GM21447 (cell line): Measurements from ENCODE around the gene MGST3.
"Not testable (repeated sequence)": the region's sequence is repeated elsewhere in the genome, so short reads cannot be mapped to it uniquely, and the experiment has no call there.

ENCODE experiments used
- ATAC-seq: cut with Tn5 transposase; IDR thresholded peaks from one replicate; pipeline ENCODE4 v1.9.1; 2021; ENCODE audit not compliant: unreplicated experiment

The MGST3 gene

GRCh38 chr1:165648919-165649572 is 18.0 kb downstream of the MGST3 start:
- no peak for ATAC-seq

GRCh38 chr1:165650981-165651625 is 20.1 kb downstream of the MGST3 start:
- no peak for ATAC-seq

GRCh38 chr1:165658766-165659580 is 27.9 kb downstream of the MGST3 start:
- not testable (repeated sequence) for ATAC-seq

- no peak for ATAC-seq
These were observed 28.5 kb downstream of the MGST3 start for GRCh38 chr1:165659581-165659895.

GRCh38 chr1:165661703-165662102 is 30.7 kb downstream of the MGST3 start:
- ATAC-seq, result no peak

- no peak for ATAC-seq
These were observed 31.2 kb downstream of the MGST3 start for GRCh38 chr1:165662186-165662585.

GRCh38 chr1:165666152-165666825 is 35.3 kb downstream of the MGST3 start:
- ATAC-seq, result no peak

GRCh38 chr1:165668184-165668583 is 37.1 kb downstream of the MGST3 start:
- ATAC-seq, result no peak

GRCh38 chr1:165671526-165671925 is 40.5 kb downstream of the MGST3 start:
- no peak for ATAC-seq

GRCh38 chr1:165674599-165674998 is 43.6 kb downstream of the MGST3 start:
- ATAC-seq, result no peak

- no peak for ATAC-seq
These were observed 44.8 kb downstream of the MGST3 start for GRCh38 chr1:165675794-165676193.

GRCh38 chr1:165678509-165678908 is 47.5 kb downstream of the MGST3 start:
- ATAC-seq, result no peak

- ATAC-seq, result no peak
These were observed 48.4 kb downstream of the MGST3 start for GRCh38 chr1:165679282-165680036.

- no peak for ATAC-seq
These were observed 49.3 kb downstream of the MGST3 start for GRCh38 chr1:165680303-165680702.

GRCh38 chr1:165680773-165681172 is 49.7 kb downstream of the MGST3 start:
- not testable (repeated sequence) for ATAC-seq

GRCh38 chr1:165683848-165684485 is 52.9 kb downstream of the MGST3 start:
- no peak for ATAC-seq

- peak; percentile 72 for ATAC-seq
These were observed 55.3 kb downstream of the MGST3 start for GRCh38 chr1:165686121-165686970.

GRCh38 chr1:165686971-165687433 is 56.0 kb downstream of the MGST3 start:
- ATAC-seq, result peak; percentile 42

- no peak for ATAC-seq
These were observed 57.0 kb downstream of the MGST3 start for GRCh38 chr1:165688046-165688445.
